ENCODE results near the gene ZNRF1.

DNA sequence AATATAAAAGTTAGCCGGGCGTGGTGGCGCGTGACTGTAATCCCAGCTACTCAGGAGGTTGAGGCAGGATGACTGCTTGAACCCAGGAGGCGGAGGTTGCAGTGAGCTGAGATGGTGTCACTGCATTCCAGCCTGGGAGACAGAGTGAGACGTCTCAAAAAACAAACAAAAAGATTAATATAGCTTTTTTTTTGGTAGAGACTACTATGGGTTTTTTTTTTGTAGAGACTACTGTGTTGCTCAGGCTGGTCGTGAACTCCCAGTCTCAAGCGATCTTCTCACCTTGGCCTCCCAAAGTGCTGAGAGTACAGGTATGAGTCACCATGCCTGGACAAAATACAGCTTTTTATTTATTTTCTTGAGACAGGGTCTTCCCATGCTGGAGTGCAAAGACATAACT lies 20.2 kb downstream of the ZNRF1 start:
- TF ChIP-seq, protein P1, sequence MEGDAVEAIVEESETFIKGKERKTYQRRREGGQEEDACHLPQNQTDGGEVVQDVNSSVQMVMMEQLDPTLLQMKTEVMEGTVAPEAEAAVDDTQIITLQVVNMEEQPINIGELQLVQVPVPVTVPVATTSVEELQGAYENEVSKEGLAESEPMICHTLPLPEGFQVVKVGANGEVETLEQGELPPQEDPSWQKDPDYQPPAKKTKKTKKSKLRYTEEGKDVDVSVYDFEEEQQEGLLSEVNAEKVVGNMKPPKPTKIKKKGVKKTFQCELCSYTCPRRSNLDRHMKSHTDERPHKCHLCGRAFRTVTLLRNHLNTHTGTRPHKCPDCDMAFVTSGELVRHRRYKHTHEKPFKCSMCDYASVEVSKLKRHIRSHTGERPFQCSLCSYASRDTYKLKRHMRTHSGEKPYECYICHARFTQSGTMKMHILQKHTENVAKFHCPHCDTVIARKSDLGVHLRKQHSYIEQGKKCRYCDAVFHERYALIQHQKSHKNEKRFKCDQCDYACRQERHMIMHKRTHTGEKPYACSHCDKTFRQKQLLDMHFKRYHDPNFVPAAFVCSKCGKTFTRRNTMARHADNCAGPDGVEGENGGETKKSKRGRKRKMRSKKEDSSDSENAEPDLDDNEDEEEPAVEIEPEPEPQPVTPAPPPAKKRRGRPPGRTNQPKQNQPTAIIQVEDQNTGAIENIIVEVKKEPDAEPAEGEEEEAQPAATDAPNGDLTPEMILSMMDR (conservative IDR thresholded peaks at IDR 0.05; ENCODE audit: low read depth, low read length): no peak
- no peak for TF ChIP-seq EZH2 (IDR thresholded peaks at IDR 0.05; ENCODE audit: borderline replicate concordance, low read depth, low read length, poor library complexity, severe bottlenecking)
